K562 (cell line): ENCODE data around the gene OR2V1. TPM values are rescaled to one million over a fixed set of nuclear protein-coding genes. Genes with fewer than 3 reads are reported as not detected.
A peak's percentile ranks its signal among the peaks of the same experiment; 100 is the strongest.

Experiments used
- BRD4 ChIP-seq: fragments of 200-600 bp; sonication (generic); IDR thresholded peaks from 2 replicates; pipeline ENCODE4 v1.6.1; 2017; ENCODE audit warnings: inconsistent platforms
- DPF2 ChIP-seq: fragments of 450-650 bp; IDR thresholded peaks from 2 replicates; pipeline ENCODE4 v1.6.1; 2016
- FOXP1 ChIP-seq: sonication (generic); formaldehyde crosslinking; IDR thresholded peaks from 2 replicates; pipeline ENCODE4 v1.8.0; 2022; ENCODE audit warnings: mild to moderate bottlenecking, missing genetic modification reagents
- HMBOX1 ChIP-seq: sonication (generic); IDR thresholded peaks from 2 replicates; pipeline ENCODE4 v1.6.1; 2016
- KDM2B ChIP-seq: fragments of 250-450 bp; sonication (Bioruptor Pico); IDR thresholded peaks from 2 replicates; pipeline ENCODE4 v1.8.0; 2021; ENCODE audit warnings: mild to moderate bottlenecking, moderate library complexity
- PHF20 ChIP-seq: fragments of 450-650 bp; IDR thresholded peaks from 2 replicates; pipeline ENCODE4 v1.6.1; 2018; ENCODE audit not compliant: partially characterized antibody
- TBL1XR1 ChIP-seq, 2 experiments: IDR thresholded peaks; 2 replicates each; pipeline ENCODE4 v1.6.1; 2012; ENCODE audit warnings: improper control_type of control experiment in 2 of 2, low read length in 2 of 2, mild to moderate bottlenecking in 1 of 2
- TRIM25 ChIP-seq: fragments of 450-650 bp; IDR thresholded peaks from 2 replicates; pipeline ENCODE4 v1.7.0; 2016; ENCODE audit warnings: borderline replicate concordance
- ZNF655 ChIP-seq: fragments of 250-450 bp; sonication (Bioruptor Pico); IDR thresholded peaks from 2 replicates; pipeline ENCODE4 v1.5.0; 2021
- polyA plus RNA-seq, 8 experiments: library from polyadenylated mRNA; depleted of rRNA in 4 of 8; stranded (reverse) in 5 of 8; unstranded in 3 of 8; fragments of >200 nt; fragmentation: Nextera tagmentation in 2 of 8; fragmentation: Illumina TruSeq in 1 of 8; extraction: Ambion mirVana in 2 of 8; extraction: Trizol in 1 of 8; gene quantifications; 2 replicates each; pipeline versions ENCODE4 v1.2.1 to v1.2.3, GENCODE V29; 2011 to 2014; ENCODE audit warnings: inconsistent platforms in 1 of 8, missing spikeins in 1 of 8
- total RNA-seq, 7 experiments: library from RNA; depleted of rRNA in 6 of 7; stranded (reverse); fragments of >200 nt in 6 of 7; fragmentation: Illumina TruSeq in 2 of 7; extraction: Trizol in 2 of 7; gene quantifications; 2 replicates each; pipeline versions ENCODE4 v1.2.1 to v1.2.3, GENCODE V29; 2011 to 2021; ENCODE audit warnings: low replicate concordance in 1 of 7

Gene OR2V1
- total and polyA plus RNA-seq, 9 of the 15 experiments (the other 6 are each of a cell fraction or from before 2014, with no cell fraction given), result 0.04 to 0.28 (median 0.15) TPM; not detected in 5

- 0 out of 4 replicates have a peak, but pooled peaks of 1 of the 2 experiments have one; percentile 63 for TF ChIP-seq TBL1XR1 (IDR thresholded peaks at IDR 0.05; ENCODE audit: low read length in 2 of 2)
- peak; percentile 39 for TF ChIP-seq PHF20
- TF ChIP-seq HMBOX1, result peak; percentile 78
- TF ChIP-seq TRIM25, result no peak
- TF ChIP-seq BRD4, result no peak
- no peak for TF ChIP-seq FOXP1
- 0 out of 2 replicates have a peak, but pooled peaks have one; percentile 7 for TF ChIP-seq KDM2B (CRISPR knock-in tag)
- no peak for TF ChIP-seq ZNF655
- 0 out of 2 replicates have a peak, but pooled peaks have one; percentile 42 for TF ChIP-seq DPF2
Measured at GRCh38 chr5:181173420-181174342, 42.7 kb upstream of the OR2V1 start (continued).
